ENCODE data around the gene SMARCD2.

The SMARCD2 gene

GRCh38 chr17:63783522-63783921 lies 59.0 kb downstream of the SMARCD2 start:
- Histone ChIP-seq H3K36me3 (replicated peaks) (peaks cover 24% of the 10 kb centered on the region), H3K4me3 (ENCODE audit: low read depth, low read length) (no peak overlapping the region), H3K27me3 (replicated peaks) (no peaks in the 10 kb centered on the region), H3K27ac (no peak overlapping the region)
- no peak for DNase-seq
- TF ChIP-seq CTCF (IDR thresholded peaks at IDR 0.05; ENCODE audit: low read depth, low read length, missing control alignments), result no peak
- in situ Hi-C loops (cut with HindIII; ENCODE audit: low pct_ligation_motif_present, low sequenced_read_pairs), result no loop called here
